Left hindlimb (tissue), 1 donor: Measurements from ENCODE around the gene COL4A2.

ENCODE experiments used
- DNase-seq: peaks from one replicate; pipeline ENCODE4 v3.0.0-alpha.2; 2018

Gene COL4A2

DNA sequence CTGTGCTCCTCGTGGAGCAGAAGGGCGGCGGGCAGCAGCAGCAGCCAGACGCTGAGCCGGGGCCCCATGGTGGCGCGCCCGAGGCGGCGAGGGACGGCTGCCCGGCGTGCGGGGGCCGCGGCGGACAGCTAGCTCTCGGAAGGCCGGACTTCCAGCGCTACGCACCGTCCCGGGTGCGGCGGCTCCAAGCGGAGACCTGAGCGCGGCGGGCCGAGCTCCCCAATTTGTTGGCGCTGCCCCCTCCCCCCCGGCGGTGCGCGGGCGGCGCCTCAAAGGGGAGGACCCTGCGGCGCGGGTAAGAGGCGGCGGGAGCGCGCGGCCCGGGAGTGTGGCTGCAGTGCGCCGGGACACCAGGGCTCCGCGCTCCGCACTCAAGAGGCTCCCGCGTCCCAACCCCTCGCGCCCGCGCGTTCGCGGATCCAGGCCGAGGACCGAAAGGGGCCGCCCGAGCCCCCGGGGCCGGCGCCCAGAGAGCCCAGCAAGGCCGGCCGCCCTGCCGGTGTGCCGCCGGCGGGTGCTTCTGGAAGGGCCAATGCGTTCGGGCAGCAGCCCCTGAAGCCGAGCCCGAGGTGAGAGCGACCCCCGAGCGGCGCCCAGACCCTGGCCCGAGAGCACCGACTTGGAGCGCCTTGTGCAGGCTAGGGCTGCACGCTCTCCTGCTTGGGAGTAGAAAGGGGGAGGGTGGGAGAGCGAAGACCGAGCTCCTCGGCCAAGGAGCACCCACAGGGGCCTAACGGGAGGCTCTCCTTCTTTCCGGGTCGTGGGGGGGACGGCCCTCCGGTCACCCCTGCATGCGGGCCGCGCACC lies at the start of gene COL4A2, which contains the start of gene COL4A1:
Gene COL4A2 (plus strand): TSS at position 325 of the 807 bp plus-strand sequence. CDS start 620 bp downstream, outside the sequence.
Gene COL4A1 (minus strand): TSS at position 198 of the 807 bp plus-strand sequence. CDS start 130 bp downstream, at position 68.
- peak; percentile 86 for DNase-seq

DNA sequence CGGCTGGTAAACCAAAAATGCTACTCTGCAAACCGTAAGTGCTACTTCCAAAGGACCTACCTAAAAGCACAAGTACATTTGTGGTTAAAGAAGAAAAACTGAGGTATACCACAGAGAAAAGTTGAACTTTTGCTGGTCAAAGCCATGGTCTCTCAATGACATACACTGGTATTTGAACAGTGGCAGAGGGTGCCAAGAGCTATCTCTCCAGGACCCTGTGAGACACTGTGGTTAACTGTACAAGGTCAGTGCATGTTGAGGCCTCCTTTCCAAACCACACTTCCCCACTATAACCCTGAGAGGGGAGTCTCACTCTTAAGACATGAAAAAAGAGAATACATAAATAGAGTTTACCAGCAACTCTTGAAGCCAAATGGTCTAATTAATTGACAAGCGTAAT lies 49.7 kb upstream of the COL4A2 start:
- no peak for DNase-seq

DNA sequence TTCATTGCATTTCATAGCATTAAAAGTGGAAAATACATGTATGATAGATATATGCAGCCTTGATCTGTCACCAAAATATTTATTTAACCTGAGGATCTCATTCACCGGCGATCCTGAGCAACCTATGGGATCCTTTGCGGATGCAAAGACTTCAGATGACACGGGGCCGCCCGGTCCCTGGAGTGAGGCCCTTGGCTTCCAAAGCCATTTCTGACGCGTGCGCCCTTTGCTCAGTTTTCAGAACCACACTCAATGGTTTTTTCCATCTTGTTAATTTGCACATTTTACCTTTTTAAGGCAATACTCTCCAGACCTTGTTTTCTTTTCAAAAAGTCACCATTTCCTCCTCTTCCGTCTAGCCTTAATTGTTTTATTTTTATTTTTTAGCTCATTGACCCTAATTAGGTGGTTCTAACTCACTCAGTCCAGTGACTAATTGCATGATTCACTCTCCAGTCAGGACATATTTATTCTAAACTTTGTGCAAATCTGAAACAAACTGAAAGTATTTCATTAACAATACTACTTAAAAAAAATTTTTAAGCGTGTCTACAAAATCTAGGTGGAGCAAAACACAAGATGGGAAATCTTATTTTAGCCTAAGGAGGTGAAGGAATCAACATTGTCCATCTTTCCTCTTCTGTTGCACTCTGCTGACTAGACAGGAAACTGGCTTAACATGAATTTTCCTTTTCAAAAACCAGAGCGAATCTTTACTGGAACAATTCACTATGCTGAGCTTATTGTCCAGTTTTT lies 48.0 kb upstream of the COL4A2 start:
- no peak for DNase-seq

DNA sequence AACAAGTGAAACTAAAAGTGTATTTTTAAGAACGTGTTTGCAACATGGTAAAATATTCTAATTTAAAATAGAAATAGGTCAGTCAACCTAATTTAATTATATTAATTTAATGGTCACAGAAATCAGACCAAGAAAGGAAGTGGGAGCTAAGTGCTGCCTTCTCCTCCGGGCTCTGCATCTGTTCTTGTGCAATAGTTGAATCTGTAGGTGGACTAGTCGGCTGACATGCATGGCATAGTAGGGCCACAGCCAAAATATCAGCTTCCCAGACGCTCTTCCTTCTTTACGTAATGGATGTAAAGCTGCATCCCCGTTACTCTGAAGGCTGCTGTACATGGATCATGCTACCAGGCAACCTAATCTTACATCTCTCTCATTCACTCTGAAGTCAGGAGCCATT lies 47.4 kb upstream of the COL4A2 start:
- DNase-seq, result no peak

DNA sequence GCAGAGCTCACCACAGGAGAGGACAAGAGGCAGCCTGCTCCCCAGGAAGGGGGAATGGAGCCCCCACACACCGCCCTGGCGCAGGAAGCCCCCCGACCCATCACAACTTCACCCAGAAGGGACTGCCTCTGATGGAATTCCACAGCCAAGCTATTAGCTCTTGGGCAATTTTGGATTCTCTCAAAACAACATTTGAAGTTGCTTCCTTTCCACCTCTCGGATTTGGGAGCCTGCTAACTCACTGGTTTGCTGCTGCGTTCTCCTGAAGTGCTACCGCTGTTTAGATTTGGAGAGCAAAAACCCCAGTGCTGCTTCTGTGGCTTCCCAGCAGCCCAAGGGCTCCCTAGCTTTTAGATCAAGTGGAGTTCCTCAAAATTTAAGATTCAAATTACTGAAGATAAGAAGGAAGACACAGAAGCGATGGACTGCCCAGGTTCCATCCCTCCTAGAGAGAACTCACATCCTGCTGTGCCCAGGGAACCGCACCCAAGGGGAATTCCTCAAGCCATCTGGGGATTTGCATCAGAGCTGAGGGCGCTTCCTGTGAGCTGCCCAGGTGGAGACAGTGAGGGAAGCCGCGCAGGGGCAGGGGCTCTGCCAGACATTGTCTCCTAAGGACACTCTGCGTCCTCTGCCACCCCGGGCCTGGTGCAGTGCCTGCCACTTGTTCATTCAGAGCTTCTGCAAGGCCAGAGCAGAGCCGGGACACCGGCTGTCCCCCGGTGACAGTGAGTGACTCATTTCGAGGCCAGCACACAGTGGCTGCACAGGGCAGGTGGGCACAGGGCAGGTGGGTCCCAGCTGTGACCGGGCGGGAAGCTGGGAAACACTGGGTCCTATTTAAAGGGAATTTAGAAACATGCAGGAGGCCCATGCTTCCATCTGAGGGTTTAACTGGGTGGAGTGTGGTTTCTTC lies 45.7 kb upstream of the COL4A2 start:
- no peak for DNase-seq

DNA sequence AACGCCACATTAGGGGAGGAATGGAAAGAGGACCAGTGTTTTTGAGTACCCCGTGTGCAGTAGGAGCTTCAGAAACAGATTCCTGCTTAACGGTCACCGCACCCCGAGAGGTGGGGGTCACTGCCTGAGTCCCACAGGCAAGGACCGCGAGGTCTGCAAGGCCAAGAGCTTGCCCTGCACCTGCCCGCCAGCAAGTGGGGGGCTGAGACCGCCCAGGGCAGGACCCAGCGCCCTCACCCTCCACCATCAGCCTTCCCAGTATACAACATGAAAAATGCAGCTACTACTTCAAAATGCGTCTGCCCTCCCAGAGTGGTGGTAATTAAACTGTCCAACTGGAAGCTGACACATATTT lies 45.0 kb upstream of the COL4A2 start:
- no peak for DNase-seq

DNA sequence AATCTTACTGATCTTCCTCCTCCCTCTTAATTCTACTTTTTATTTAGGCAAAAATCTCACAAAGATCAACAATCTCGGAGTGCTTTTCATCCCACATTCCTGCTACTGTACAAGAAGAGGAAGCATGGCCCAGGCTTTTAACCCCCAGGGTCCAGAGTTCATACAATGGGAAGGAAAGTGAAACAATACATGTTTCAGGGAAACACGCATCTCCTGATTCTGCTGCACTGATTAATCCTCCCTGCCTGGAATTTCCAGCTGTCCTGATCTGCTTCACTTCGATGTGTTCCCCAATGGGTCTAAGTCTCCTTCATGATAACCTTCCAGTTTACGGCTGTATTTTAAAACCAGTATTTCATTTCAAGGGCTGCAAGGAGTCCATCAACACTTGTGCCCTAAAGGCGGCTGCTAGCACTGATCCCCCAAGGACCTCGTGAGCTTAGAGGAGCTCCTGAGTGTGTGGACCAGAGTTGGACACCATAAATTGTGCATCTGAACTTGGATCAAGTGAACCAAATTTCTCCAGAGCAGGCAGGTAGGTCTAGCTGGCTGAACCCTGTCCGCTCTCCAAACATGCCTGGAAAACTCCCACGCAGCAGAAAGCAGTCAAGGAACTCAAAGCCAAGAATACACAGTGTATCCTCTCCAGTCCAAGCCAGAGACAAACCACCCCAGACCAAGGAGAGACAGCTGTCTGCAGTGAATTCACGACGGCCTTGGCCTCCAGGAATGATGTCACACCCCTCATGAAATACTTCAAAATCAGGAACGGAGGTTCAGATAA lies 44.4 kb upstream of the COL4A2 start:
- DNase-seq, result no peak

DNA sequence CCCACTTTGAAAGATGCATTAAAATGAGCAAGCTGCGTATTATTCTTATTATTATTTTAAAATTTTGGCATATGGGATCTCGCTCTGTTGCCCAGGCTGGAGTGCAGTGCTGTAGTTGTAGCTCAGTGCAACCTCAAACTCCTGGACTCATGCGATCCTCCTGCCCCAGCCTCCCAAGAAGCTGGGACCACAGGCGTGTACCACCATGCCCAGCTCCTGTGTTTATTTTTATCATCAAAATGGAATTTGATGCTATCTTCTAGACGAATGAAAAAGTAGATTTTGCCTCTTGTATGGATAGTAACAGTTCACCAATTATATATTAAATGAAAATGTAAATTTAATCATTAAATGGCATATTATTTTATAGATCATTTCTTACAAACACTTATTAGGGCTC lies 43.7 kb upstream of the COL4A2 start:
- DNase-seq, result no peak

DNA sequence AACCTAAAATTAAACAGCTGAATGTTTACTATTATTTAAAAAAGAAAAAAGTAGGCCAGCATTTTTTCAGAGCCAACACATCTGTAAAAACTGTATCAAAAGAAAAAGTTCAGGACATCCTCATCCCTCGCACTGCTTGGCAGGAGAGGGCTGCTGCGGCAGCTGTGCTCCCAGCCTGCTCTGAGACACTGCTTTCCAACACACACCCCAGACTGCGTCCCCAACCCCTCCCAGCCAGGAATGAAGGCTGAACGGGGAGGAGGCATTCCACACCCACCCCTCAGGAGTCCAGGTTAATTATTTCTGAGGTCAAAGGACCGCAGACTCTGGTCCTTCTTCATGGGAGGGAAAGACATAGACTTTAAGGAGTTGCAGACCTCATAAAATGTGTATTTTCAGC lies 43.2 kb upstream of the COL4A2 start:
- peak; percentile 73 for DNase-seq

DNA sequence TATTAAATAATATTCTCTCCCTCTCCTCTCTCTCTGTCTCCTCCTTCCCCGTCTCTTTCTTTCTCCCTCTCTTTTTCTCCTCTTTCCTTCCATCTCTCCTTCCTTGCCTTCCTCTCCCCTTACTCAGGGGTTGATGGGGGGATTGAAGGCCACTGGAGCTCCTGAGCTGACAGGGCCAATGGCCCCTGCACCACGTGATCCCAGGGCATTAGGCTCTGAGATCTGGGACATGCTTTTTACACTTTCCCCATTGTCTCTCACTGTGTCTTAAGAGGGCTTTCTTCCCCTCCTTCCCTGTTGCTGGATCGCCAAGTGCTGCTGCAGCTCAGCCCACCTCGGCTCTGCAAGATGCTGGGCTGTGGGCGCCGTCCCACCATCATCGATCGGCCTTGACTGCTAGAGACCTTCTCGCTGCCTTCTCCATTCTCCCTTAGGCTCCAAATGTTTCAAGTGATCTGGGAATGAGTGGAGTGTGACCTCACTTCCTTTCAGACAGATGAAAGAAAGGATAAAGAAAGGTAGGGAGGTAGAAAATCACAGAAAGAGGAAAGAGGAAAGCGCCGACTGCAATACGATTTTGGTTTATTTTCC lies 42.3 kb upstream of the COL4A2 start:
- no peak for DNase-seq

DNA sequence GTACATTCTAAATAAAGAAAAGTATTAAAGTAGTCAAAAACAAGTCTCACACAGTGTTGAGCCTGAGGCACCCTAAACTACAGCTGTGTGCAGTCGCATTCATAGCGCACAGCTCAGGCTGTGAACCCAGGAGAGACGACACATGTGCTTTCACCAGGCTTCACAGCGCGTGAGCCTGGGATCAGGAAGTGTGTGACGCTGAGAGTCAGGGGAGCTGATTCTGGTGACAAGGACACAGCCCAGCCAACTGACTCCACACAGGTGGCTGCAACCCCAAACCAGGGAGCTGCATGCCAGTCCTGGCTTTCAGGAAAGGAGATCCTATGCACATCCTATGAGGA lies 41.8 kb upstream of the COL4A2 start:
- DNase-seq, result no peak

DNA sequence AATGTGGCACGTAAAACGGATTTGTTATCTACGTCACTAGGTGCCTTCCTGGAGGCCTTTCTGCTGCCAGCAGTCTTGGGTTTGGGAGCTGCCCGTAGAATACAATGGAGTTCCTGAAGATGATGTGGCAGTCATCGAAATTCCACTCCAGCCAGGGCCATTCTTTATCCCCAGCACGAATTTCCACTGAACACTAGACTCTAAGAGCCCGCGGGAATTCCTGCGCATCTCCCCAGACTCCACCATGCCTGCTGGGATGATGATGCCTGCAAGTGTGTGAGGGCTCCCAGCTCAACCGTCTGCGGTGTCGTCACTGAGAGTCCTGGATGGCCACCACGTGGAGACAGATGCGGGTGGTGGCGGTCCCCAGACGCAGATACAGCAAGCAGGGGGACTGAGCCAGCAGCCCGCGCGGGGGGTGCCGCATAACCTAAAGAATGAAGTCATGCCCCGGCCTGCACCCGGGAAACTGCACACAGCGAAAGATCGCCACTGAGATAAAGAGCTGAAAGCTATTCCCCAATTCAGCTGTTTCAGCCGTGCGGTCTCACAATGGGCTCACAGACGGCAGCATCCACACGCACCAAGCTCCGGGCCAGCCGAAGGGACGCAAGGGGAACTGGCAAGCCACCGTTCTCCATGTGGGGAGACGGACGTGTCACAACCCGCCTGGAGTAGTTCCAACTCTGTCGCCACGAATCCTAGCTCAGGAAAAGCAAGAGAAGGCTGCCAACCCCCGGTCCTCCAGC lies 41.2 kb upstream of the COL4A2 start:
- DNase-seq, result no peak

DNA sequence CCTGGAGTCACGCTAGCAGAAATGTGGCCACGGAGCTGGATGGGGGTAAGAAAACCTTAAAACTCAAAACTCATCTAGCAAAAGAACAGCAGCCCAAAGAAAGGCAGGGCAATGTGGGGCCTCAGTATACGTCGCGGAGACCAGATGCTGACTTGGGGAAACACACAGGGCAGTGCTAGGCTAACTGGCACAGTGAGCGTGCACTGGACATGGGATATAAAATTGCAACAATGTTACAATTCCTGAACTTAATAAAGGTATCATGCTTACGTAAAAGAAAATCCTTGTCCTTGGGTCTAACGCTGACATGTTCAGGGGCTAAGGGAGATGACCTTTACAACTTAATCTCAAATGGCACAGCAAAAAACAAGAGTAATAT lies 40.7 kb upstream of the COL4A2 start:
- DNase-seq, result no peak

DNA sequence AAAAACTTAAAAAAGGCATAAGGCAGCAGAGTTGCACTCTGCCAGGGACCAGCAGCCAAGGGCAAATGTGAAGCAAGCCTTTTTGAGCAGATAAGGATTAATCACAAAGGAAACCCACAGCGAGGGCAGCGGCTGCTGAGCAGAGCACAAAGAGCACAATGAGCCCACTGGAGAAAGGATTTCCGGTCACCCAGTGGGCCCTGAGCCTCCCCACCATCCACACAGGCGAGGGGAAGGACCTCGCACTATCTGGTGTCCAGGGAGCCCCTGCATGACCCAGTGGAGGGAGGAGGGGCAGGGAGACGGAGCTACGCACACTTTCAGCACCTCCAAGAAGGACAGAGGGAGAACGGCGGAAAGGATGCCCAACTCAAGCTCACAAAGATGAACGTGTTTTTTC lies 40.1 kb upstream of the COL4A2 start:
- no peak for DNase-seq

DNA sequence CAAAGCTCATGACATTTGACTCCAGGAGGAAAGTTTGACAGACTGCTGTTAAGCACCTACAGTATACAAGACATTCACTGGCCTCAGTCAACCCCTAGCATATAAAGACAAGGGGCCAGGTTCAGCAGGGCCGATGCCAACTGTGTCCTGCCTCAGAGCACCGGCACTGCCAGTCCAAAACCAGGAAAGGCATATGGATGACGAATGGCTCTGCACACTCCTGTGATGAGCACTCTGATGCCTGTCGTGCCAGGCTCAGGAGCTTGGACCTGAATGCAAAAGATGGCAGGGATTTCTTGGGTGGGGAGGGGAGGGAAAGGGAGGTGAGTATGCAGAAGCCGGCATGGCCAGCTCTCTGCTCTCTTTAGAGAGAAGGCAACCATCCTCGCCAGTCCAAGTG lies 39.0 kb upstream of the COL4A2 start:
- no peak for DNase-seq

DNA sequence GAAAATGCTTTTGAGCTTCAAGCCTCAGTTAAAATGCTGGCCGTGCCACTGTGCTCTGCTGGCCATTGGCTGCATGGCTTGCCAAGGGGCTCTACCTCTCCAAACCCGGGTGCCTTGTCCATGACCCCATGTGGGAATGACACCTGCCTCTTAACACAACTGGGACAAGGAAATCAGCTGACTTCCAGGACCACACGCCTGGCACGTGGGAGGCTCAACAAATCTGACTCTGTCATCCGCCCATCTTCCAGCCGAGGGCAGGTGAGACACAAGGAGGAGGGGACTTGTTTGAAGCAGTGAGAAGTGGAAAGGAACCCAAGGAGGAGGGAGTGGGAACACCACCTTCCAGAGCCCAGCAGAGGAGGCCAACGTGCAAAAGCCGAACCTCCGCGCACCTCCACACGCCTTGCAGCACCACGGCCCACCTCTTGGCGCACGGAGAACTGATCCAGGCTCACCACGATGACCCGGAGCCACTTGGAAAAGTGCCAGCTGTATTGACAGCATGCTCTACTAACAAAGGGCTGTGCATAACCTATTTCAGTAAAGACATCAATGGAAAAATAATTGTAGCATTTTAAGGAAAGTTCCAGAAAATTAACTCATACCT lies 38.4 kb upstream of the COL4A2 start:
- DNase-seq, result no peak

DNA sequence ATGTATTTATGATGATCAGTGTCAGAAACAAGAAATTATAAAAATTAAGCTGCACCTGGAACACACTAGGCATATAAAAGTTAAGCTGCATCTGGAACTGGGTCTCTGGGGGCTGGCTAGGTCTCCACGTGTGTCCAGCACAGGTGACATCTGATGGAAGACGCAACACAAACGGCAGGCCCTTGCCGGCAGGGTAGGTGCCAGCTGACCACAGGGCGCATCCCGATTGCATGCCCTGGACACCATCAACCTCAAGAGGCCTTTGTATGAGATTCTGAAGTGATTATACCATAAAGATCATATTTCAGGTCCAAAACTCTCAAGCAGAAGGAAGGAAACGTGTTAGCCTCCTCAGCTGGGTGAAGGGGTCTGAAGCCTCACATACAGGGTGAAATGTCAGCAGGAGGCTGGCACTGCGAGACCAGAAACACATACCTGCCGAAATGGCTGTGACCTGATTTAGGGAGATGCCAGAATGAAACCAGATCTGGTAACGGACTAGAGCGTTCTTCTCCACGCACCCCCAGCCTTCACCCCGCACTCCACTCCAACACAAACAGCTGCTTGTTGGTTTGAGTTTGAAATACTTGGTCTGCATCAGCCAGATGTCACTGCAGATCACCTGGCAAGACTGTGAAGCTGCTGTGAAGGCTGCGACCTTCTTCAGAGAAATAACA lies 37.4 kb upstream of the COL4A2 start:
- no peak for DNase-seq

DNA sequence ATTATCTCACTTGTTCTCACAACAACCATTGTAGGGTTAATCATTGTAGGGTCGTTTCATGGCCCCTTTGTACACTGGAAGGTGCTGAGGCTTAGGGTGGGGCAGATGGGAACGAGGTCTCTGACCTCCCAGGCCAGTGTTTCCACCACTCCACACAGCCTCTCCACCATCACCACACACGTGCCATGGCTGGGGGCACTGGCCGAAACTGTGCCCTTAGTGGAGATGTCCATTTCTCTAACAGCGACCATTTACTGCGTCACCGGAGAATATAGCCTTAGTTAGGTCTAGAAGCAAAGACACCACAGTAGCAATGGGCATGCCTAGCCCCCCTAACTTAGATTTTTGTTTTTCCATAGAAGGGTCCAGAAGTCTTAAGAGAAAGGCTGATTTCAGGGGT lies 36.6 kb upstream of the COL4A2 start:
- DNase-seq, result no peak

DNA sequence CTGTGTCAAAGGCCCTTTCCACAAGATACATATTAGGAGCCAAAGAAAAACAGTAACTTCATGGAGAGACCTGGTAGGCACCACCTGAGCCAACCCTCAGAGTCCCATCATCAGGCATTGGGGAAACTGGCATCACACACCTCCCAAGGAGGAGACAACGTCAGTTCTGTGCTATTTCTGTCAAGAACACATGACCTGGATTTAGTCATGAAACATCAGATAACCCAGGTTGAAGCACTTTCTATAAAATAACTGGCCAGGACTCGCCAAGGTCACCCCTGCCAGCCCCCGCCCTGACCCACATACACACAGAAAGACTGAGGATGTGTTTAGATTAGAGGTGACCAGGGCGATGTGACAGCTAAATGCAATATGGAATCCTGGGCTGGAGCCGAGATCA lies 35.8 kb upstream of the COL4A2 start:
- DNase-seq, result no peak

DNA sequence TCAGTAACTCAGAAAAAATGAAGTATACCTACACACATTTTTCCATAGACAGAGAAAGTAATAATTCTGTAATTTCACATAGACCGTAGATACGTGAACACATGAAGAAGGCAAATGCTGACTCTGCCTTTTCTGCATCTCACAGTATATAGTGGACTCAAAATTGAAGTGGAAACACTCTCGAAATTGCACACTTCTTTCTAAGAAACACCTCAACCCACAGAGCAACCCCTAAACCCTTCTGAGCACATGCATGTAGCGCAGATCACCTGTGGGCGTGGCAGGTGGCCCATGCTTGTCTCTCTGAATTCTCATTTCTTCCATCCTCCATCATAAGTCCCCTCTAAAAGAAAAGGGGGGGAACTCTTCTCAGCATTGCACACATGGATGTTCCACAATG lies 34.9 kb upstream of the COL4A2 start:
- no peak for DNase-seq
